GM12891 (cell line): ENCODE measurements around the gene TCP1. TPM values are rescaled to one million over a fixed set of nuclear protein-coding genes. Genes with fewer than 3 reads are reported as not detected.

Experiments used
- DNase-seq: peaks from one replicate; pipeline ENCODE4 v3.0.0; 2011; ENCODE audit warnings: low spot score; ENCODE audit not compliant: insufficient read length
- FAIRE-seq: peaks from 2 replicates; lab custom pipeline; 2011; peaks lifted over from hg19 to GRCh38; lab: Jason Lieb, UNC
- PAX5 ChIP-seq: IDR thresholded peaks from 2 replicates; pipeline ENCODE4 v1.6.1; 2011; ENCODE audit warnings: low read length, moderate library complexity, mild to moderate bottlenecking; ENCODE audit not compliant: insufficient read depth, severe bottlenecking
- POLR2A ChIP-seq: IDR thresholded peaks from 2 replicates; pipeline ENCODE4 v1.6.1; 2011; ENCODE audit warnings: low read depth, low read length, control low read depth
- POLR2AphosphoS5 ChIP-seq: IDR thresholded peaks from 2 replicates; pipeline ENCODE4 v1.6.1; 2011; ENCODE audit warnings: low read depth, low read length, control low read depth
- POU2F2 ChIP-seq: IDR thresholded peaks from 2 replicates; pipeline ENCODE4 v1.6.1; 2011; ENCODE audit warnings: low read depth, mild to moderate bottlenecking, control low read depth, low read length, moderate library complexity
- SPI1 ChIP-seq: IDR thresholded peaks from 2 replicates; pipeline ENCODE4 v1.6.1; 2011; ENCODE audit warnings: low read depth, low read length, control low read depth
- TAF1 ChIP-seq: IDR thresholded peaks from 2 replicates; pipeline ENCODE4 v1.6.1; 2011; ENCODE audit warnings: low read depth, low read length, control low read depth
- polyA plus RNA-seq: library from polyadenylated mRNA; unstranded; fragments of >200 nt; gene quantifications from one replicate; pipeline ENCODE4 v1.2.1, GENCODE V29; 2012; ENCODE audit warnings: low read depth, missing spikeins, inconsistent platforms; ENCODE audit not compliant: missing spikeins

TCP1 gene
- polyA plus RNA-seq: 187 TPM

DNA sequence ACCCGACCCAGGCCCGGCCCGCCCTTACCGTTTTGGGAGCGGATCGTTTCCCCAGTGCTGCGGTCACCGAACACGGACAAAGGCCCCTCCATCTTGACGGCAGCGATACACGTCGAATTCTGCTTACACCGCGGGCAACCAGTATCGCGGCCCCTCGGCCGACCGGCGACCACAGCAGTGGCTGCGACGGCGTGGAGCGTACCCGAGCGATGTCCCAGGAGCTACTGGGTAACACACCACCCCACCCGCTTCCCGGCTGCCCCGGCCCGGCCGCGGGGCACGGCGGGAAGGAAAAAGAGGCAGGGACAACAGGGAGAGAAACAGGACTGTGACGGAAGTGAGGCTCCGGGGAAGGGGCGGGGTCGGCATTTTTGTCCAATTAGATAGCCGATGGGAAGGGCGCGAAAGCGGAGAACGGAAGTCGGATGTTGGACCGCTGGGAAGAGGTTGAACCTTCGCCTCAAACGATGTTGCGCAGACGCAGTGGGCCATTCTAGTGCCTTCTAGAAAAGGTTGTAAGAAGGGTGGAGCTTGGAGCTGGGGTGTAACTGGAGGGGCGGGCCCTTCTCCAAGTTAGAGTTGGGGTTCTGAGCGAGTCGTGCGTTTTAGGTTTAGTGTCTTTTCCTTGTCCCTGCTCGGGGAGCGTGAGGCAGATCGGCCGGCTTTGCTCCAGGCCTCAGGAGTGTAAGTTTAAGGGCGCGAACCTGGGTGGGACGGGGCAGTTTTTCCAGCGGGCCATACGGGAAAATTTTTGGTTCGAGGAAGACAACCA is at the start of gene TCP1:
TCP1 (minus strand) TSS at position 226 of the 772 bp plus-strand sequence; CDS start at position 92, 134 bp downstream.
- TF ChIP-seq TAF1 (peak; percentile 93), POLR2AphosphoS5 (peak; percentile 94), POU2F2 (peak; percentile 64; the same call in 1 of the 2 replicates), SPI1 (peak; percentile 68), PAX5 (no peak), POLR2A (peak; percentile 95)
- no peak for FAIRE-seq
- peak; percentile 81 for DNase-seq

DNA sequence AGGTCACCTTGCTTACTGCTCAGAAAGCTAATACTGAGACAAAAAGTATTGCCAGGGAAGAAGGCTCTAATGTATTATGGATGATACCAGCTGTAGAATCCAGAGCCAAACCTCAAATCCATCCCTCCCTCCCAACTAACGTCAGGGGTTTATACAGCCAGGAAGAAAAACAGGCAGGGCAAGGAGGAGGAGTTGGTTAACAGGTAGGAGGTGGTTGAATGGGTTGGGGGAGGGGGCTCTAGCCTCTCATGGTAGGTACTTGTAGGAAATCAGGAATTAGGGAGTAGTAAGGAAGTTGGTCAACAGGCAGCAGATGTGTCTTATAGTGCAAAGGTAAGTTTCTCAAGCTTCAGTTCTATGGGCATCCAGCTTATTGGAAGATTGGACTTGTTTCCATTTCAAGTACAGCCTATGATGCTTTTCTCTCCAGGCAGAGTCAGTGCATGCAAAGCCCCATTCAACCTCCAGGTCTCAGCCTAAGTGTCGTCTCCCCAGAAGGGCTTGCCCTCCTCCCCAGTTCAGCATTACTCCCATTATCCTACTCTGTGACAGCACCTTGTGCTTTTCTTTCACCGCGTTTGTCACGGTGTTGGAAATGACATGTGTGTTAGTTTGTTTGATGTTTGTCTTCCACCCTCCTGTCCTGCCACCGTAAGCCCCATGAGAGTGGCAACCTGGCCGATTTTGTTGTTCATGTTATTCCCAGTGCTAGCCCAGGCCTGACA is 48.8 kb upstream of the TCP1 start:
- FAIRE-seq: no peak
- TF ChIP-seq PAX5 (no peak), POLR2AphosphoS5 (no peak), POLR2A (no peak), POU2F2 (no peak), TAF1 (no peak), SPI1 (no peak)
- DNase-seq: no peak

DNA sequence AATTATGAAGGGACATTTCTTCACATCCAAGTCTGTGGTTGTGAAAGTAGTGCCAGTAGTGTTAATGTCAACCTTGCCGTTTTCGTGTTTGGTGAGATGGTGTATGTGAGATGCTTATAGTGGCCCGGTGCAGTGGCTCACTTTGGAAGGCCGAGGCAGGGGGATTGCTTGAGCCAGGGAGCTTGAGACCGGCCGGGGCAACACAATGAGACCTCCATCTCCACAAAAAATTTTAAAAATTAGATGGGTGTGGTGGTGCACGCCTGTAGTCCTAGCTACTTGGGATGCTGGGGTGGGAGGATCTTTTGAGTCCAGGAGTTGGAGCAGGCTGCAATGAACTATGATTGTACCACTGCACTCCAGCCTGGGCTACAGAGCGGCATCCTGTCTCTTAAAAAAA is 48.1 kb upstream of the TCP1 start:
- FAIRE-seq: no peak
- TF ChIP-seq SPI1 (no peak), PAX5 (no peak), POU2F2 (no peak), POLR2A (no peak), TAF1 (no peak), POLR2AphosphoS5 (no peak)
- DNase-seq: no peak

DNA sequence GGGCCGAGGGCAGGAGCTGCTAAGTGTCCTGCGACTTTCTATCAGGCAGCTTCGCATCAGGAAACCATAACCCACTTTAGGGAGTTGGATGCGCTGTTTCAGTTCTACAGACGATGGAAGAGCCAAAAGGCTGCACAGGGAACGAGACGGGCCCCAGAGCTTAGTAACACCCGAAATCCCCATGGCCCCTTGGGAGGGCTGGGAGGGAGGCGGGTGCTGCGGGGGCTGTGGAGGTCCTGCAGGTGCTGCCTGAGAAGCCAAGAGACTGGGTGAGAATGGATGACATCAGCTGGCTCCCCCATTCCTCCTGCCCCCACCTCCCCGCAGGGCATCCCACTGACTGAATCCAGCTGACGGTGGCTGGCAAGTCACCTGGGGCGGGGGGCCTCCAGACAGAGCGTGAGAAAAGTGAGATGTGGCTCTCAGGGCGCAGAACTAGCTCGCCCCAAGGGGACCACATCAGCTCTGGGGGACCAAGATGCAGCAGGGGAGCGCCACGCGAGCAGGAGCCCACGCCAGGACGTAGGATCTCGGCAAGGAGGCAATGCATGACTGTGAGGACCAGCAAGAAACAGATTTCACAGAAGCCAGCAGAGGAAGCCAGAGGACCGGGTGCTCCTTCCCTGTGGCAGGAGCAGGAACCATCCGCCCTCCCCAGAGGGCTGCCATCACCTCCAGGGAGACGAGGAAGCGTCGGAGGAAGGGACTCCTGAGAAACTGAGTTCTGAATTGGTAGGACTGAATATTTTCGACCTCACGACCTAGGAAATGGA is 47.5 kb upstream of the TCP1 start:
- TF ChIP-seq PAX5 (no peak), POU2F2 (no peak), TAF1 (no peak), SPI1 (no peak), POLR2A (no peak), POLR2AphosphoS5 (no peak)
- FAIRE-seq (no peak), DNase-seq (no peak)

DNA sequence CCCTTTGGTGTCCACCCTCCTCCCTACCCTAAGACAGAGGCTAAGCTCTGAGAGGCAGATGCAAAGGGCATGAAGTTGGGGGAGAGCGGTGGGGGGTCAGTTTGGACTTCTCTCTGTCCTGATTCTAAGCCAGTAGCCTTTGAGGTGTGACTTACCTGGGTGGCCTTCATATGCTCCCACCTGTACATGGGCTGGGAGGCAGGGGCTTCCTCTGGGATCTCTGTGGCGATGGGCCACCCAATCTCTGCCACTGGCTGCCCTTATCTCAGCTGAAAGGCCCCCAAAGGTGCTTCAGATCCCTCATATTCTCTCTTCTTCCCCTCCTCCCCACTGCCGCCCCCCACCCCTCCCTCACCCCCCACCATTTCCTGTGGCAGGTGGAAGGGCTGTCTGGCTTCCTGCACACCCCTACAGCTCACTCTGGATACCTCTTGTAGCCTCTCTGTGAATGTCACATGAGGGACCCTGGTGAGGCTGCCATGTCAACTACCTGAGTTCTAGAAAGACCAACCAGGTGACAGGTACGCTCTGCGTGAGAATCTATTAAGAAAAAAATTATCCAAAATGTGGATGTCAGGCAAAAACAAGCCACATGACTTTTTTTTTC is 44.7 kb upstream of the TCP1 start:
- DNase-seq (no peak), FAIRE-seq (no peak)
- TF ChIP-seq POU2F2 (no peak), SPI1 (no peak), POLR2AphosphoS5 (no peak), TAF1 (no peak), POLR2A (no peak)

DNA sequence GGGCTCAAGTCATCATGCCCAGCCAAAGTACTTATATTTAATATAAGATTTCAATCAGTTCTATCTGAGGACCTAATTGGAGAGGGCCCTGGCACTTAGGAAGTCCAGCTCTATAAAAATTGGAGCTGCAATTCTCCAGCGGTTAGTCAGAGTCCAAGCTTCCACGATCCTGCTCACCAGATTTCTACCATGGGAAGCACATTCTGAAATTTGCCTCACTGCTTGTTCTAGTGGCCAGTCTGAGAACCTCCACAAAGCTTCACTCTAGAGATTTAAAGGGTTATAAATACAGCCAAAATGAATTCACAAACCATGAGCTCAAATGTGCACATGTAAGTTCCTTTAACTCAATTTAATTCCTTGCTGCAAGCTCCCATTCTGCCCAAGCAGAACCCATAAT is 44.2 kb upstream of the TCP1 start:
- FAIRE-seq (no peak), DNase-seq (no peak)
- TF ChIP-seq SPI1: no peak
- TF ChIP-seq POLR2A: no peak
- no peak for TF ChIP-seq POU2F2
- TF ChIP-seq POLR2AphosphoS5: no peak
- no peak for TF ChIP-seq PAX5
- no peak for TF ChIP-seq TAF1

DNA sequence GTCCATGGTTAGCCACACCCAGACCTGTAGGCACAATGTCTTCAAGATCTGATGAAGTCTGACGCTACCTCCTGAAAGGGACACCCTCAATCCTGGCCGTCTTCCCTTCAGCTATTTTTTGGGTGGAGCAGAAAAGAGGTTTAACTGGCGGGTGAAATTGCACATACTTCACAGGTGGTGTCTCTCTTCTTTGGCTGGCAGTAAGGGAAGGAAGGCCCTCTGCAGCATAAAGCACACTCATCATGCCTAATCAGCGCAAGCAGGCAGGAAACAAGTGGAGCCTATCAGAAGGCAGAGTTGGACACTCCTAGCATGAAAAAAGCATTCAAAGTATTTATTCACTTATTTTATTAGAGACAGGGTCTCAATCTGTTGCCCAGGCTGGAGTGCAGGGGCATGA is 43.5 kb upstream of the TCP1 start:
- no peak for DNase-seq
- no peak for TF ChIP-seq SPI1
- TF ChIP-seq POLR2A: no peak
- TF ChIP-seq TAF1: no peak
- no peak for TF ChIP-seq POLR2AphosphoS5
- no peak for TF ChIP-seq POU2F2
- TF ChIP-seq PAX5: no peak
- FAIRE-seq: no peak

DNA sequence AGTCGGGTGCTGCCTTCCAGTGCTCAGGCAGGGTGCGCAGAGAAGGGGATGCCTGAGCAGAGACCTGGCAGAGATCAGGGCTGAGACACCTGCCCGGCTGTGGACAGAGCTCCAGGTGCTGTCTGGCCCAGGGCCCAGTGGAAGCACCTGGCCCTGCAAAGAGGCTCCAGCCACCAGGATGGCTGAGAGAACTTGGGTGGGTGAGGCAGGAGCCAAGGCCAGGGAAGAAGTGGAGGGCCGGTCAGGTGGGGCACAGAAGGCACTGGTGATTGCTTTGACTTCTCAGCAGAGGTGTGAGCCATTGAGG is 41.9 kb upstream of the TCP1 start:
- no peak for DNase-seq
- TF ChIP-seq POLR2A: no peak
- TF ChIP-seq SPI1: no peak
- TF ChIP-seq POLR2AphosphoS5: no peak
- TF ChIP-seq POU2F2: no peak
- no peak for FAIRE-seq
